DMS 273 treated with DMSO at 0.1 percent for 48 hours (cell line): Measurements from ENCODE around the gene ZBTB16.

Source experiments
- DNase-seq: peaks from one replicate; lab custom pipeline; 2025; lab: John Stamatoyannopoulos, UW

The ZBTB16 gene

GRCh38 chr11:114211444-114212121, 152.1 kb downstream of the ZBTB16 start:
- DNase-seq: no peak

DNA sequence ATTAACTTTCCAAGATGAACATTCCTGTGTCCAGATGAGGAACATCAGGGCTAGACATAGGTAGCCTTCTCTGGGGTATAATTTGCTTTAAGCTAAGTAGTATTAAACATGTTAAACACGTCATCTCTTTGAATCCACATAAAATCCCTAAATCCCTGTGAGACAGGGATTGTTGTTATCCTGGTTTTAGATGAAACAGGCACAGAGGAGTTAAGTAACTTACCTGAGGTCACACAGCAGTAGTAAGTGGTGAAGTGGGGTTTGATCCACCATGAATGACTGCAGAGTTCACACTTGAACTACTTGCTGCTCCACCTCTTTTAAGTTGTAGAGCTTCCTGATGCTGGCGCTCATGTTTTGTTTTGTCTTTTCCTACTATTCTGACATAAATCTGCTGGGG, 154.1 kb downstream of the ZBTB16 start:
- no peak for DNase-seq

DNA sequence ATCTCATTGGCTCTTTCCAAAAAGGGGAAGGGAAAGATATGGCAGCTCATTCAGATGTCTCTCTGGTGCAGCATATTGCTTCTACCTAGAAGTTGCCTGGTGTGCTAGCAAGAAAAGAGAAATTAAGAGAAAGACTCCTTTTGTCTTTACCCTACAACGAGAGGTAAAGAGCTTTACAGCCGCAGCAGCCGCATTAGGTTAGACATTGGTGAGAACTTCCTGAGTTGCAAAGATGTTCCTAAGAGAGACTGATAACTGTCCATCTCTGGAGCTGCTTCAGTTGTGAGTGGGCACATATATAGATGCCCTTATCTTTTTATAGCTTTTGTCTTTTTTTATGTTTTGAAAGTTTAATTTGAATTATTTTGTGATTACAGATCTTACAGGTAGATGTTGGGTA, 155.9 kb downstream of the ZBTB16 start:
- DNase-seq: no peak

DNA sequence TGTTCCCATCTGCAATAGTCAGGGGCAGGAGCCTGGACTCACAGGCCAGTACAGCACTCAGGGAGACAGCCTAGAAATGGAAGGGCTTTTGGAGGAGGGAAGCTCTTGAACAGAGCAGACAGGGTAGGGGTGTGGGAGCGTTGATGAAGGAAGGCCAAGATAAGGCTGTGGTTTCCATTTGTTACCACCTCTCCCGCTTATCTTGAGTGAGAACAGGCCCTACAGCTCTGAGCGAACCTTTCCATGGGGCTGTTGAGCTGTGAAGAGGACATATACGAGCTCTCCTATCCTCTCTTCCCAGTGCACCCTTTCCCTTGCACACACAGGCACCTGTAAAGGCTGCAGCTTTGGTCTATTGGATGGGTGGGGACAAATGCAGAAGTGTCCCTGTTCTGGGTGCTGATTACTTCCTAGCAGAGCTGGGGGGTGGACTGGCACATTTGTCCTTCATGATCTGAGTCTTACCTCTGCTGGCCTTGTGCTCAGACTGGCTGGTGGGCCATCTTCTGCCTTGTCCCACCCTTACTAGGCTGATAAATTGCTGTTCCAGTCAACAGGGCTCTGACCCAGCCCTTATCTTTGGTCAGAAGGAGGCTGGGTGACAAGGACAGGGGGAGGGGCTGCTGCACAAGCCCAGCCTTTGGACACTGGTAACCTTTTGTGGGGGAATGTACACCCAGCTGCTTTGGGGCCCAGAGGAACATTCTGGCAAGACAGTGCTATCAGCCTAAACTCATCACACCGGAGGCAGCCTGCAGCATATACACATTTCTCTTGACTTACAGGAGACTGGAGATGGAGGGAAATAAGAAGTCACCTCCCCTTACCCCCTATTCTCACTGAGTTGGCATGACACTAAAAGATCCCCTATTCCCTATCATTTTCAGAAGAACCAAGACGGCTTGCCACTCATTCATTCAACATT, 156.6 kb downstream of the ZBTB16 start:
- DNase-seq: no peak

GRCh38 chr11:114216796-114217180, 157.3 kb downstream of the ZBTB16 start:
- DNase-seq: no peak

DNA sequence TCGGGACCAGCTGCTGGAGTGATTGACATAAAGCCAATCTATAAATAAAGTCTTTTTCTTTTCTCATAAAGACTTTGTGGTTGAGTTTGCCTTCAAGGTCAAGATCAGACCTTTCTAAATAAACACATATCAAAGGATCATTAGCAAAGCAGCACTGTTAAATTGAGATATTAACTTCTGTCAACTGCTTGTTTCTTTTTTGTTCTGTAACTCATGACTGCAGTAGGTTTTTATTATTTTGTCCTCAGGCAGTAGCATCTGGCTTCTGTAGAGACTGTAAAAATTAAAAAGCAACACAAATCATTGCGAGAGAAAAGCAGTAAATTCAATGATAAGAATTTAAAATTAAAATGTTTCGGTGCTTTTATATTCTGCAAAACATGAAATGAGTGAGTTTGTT, 159.0 kb downstream of the ZBTB16 start:
- DNase-seq: no peak

DNA sequence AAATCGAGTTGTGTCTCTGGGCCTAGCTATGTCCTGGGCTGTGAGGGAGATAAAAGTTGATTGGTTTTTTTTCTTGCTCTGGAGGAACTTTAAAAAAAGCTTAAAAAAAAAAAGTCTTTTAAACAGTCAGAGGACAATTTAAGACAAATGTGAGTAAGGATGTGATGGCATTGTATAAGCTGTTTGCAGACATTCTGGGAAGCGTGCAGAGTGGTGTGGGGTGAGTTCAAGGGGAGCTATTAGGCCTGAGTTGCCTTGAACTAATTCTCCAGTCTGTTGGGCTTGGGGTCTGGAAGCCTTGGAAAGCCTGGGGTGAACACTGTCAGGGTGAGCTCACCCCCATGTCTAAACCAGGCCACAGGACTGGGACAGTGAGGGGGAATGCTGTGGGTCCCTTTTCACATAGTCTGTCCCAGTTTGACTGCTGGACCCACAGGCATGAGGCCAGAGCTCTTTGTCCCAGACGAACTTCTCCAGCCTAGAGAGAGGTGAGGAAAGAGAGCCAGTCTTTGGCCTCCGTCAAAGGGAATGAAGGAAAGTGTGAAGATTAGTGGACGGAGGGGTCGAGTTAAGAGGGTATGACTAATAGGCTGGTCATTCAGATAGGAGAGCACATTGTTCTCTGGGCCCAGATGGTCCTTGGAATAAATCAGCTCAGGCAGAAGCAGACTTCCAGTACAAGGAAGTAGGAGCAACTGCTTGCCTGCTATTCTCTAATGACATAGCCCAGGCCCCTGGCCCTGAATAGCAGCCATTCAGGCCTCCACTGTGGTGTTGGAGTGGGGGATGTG, 160.2 kb downstream of the ZBTB16 start:
- DNase-seq: no peak

- no peak for DNase-seq
Measured at GRCh38 chr11:114221037-114221436, 161.5 kb downstream of the ZBTB16 start.

GRCh38 chr11:114225661-114226060, 166.2 kb downstream of the ZBTB16 start:
- DNase-seq: no peak

GRCh38 chr11:114226356-114226755, 166.8 kb downstream of the ZBTB16 start:
- DNase-seq: no peak

DNA sequence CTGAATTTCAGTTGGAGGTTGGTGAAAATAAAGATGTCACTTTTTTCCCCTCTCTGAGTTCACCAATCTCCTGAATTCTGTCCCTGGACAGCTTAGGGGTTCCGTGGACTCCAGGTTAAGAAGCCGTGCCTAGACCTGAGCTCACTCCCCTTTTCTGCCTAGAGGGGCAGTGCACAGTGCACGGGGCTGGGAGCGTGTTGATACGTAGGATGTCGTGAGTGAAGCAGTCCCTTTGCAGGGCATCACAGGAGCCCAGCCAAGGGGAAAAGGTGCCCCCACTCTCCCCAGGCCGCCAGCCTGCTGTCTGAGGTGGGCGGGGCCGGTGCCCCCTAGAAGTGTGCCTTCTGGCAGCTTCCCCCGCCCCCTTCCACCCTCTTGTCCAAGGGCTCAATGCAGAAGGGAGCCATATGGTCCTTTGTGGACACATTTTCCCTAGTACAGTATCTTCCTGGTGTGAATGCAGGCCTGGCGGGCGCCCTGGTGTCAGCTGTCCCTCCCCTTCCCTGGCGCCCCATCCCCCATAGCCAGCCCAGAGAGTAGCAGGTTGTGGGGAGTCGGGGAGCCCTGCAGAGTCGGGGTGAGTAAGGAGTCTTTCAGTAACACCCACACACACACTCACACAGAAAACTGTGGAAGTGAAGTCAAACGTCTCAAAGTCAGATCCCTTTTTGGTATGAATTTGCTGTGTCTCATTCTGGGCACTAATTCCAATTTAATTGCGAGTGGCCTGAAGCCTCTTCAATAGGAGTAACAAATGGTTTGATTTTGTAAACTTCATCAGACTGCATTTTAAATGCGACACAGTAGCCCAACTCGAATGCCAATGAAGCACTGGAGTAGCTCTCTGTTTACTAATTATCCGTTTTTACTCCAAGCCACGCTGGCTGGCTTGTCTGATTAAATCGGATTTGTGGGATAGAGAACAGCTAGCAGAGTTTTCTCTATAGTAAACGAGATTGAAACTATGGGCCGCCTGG, 169.2 kb downstream of the ZBTB16 start:
- peak; percentile 9 for DNase-seq

GRCh38 chr11:114230031-114230704, 170.7 kb downstream of the ZBTB16 start:
- DNase-seq: no peak

DNA sequence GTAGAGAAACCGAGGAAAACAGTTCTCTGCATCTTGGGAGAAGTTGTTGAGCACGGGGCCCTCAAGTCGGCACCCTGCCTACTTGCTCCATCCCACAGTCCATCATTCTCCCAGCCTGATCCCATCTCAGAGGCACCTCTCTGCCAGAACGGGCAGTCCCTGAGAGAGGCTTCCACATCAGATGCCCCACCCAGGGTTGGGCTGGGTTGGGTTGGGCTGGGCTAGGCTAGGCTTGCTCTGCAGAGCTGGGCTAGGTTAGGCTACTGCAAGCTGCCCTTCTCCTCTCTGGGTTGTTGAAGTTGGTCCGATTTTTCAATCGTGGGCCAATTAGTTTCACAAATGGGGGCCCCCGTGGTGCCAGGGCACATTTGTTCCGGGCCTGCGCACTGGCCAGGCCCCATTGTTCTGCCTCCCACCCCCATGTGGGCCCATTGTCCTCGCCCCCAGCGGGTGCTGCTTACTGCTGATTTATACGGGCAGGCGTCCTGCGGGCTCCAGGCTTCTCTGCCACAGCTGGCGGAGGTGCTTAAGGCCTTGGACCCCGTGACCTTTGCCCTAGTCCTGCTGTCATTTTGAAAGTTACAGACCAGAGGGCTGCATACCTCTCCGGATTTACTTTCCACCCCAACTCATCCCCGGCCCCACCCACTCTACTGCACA, 173.0 kb downstream of the ZBTB16 start:
- DNase-seq: no peak

DNA sequence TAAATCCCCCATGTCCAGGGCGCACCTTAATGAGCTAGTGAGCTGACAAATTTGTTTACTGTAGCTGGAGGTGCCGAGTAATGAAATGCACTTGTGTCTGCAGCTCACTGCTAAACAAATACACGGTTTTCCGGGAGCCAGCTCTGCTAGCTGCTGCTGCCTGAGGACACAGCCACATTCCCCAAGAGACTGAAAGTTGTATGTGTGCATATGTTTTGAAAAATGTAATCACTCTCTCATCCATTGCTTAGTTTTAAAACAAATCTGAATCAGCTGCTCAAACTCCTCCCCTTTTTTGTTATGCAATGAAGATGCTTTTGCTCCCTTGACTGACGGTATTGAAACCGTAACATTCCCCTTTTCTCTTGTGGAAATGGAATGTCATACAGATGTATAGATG, 174.2 kb downstream of the ZBTB16 start:
- DNase-seq: no peak

DNA sequence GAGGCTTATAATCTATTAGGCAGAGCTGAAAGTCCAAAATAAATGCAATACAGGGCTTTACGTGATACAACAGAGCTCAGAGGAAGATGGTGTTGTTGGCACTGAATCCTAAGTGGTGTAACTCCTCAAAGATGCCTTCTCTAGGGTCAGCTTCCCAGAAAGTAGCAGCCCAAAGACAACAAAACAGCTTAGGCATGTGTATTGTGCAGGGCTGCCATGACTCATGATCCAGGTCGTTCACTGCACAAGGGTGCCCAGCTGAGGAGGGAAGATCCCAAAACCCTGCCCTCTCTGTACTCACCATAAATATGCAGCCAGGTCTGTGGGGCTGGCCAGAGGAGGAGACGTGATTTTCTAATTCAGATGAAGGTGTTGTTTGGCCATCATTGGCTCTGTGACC, 177.3 kb downstream of the ZBTB16 start:
- no peak for DNase-seq

- DNase-seq: no peak
Measured at GRCh38 chr11:114237321-114238280, 178.1 kb downstream of the ZBTB16 start.

GRCh38 chr11:114239753-114240161, 180.2 kb downstream of the ZBTB16 start:
- DNase-seq: no peak

DNA sequence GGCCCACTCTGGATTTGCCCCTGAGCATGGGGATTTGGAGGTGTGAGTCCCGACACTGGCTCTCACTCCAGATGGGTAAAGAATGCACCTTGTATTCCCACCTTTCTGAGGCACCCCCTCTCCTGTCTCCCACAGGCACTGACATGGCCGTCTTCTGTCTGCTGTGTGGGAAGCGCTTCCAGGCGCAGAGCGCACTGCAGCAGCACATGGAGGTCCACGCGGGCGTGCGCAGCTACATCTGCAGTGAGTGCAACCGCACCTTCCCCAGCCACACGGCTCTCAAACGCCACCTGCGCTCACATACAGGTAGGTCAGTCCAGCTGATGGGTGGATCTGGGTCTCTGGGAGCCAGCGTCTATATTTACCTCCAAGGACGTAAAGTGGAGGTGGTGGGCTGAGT, 182.5 kb downstream of the ZBTB16 start:
- DNase-seq: no peak
